Spleen (tissue), 7 donors: ENCODE measurements around the gene ZFYVE28.

Experiments
- CTCF ChIP-seq, 11 experiments: fragments of 200-600 bp in 7 of 11; fragments of 450-650 bp in 4 of 11; sonication (generic) in 4 of 11; IDR thresholded peaks in 8 of 11; conservative IDR thresholded peaks in 3 of 11; 1 replicate in 7 of 11; 2 replicates in 4 of 11; pipeline versions ENCODE4 v1.4.0 to v1.8.0; 2016 to 2021; ENCODE audit warnings: antibody characterized with exemption in 11 of 11, inconsistent platforms in 4 of 11, mild to moderate bottlenecking in 1 of 11
- POLR2A ChIP-seq, 3 donors: fragments of 450-650 bp; IDR thresholded peaks; one replicate each; pipeline ENCODE4 v1.5.1; 2017; ENCODE audit warnings: antibody characterized with exemption in 3 of 3, mild to moderate bottlenecking in 1 of 3
- POLR2AphosphoS5 ChIP-seq, 3 donors: sonication (generic); formaldehyde crosslinking; IDR thresholded peaks; one replicate each; pipeline ENCODE4 v1.5.1; 2017; ENCODE audit warnings: antibody characterized with exemption in 3 of 3
- donor health status: DM: no; HTN: no; CAD: no; lungs with moderate emphysema.
- donor health status: DM: no; HTN: no; CAD: no.
- donor health status: DM: no; HTN: no; CAD: no.

- TF ChIP-seq POLR2AphosphoS5 (IDR thresholded peaks at IDR 0.05): no peak
- TF ChIP-seq CTCF (IDR thresholded peaks at IDR 0.05 in 8 of 11, conservative IDR thresholded peaks at IDR 0.05 in 3 of 11): no peak
- no peak for TF ChIP-seq POLR2A (IDR thresholded peaks at IDR 0.05)
These were observed 50.8 kb downstream of the ZFYVE28 start for GRCh38 chr4:2367626-2368025.
